Ovary (tissue), 3 donors: ENCODE results near the gene SRRM2.

ENCODE experiments used
- CTCF ChIP-seq, 3 donors: fragments of 450-650 bp in 2 of 3; fragments of 200-600 bp in 1 of 3; IDR thresholded peaks; one replicate each; pipeline versions ENCODE4 v1.5.1 to v1.8.0; 2016 to 2022; ENCODE audit warnings: antibody characterized with exemption in 3 of 3, mild to moderate bottlenecking in 1 of 3
- EP300 ChIP-seq: sonication (generic); formaldehyde crosslinking; IDR thresholded peaks from one replicate; pipeline ENCODE4 v1.6.1; 2017; ENCODE audit warnings: antibody characterized with exemption
- donor health status: DM: no; HTN: no; CAD: no.

GRCh38 chr16:2819179-2819938 lies 66.9 kb downstream of the SRRM2 start:
- TF ChIP-seq CTCF (IDR thresholded peaks at IDR 0.05) = no peak
- no peak for TF ChIP-seq EP300
